Gastrocnemius medialis (tissue), 4 donors: ENCODE data around the gene IQGAP3. TPM values are rescaled to one million over a fixed set of nuclear protein-coding genes. Genes with fewer than 3 reads are reported as not detected.

Experiments used
- ATAC-seq, 2 donors: fragments of 150-250 bp; one replicate each; pipeline ENCODE4 v1.9.1; 2016
- DNase-seq, 2 donors: peaks; one replicate each; pipeline ENCODE4 v3.0.0-alpha.2; 2019
- H3K27ac ChIP-seq, 4 donors: fragments of 200-600 bp; sonication (generic); 1 replicate in 1 of 4; 2 replicates in 3 of 4; pipeline ENCODE4 v1.5.1; 2016 to 2018; ENCODE audit warnings: mild to moderate bottlenecking in 2 of 4, moderate library complexity in 1 of 4
- H3K27me3 ChIP-seq, 3 donors: fragments of 200-600 bp; sonication (generic) in 2 of 3; 1 replicate in 1 of 3; 2 replicates in 2 of 3; pipeline versions ENCODE4 v1.5.1 to v1.6.0; 2016 to 2019; ENCODE audit warnings: mild to moderate bottlenecking in 1 of 3, moderate library complexity in 1 of 3
- H3K36me3 ChIP-seq, 2 donors: fragments of 200-600 bp; sonication (generic) in 1 of 2; one replicate each; pipeline ENCODE4 v1.5.1; 2017 to 2018
- H3K4me1 ChIP-seq, 2 donors: fragments of 200-600 bp; sonication (generic) in 1 of 2; one replicate each; pipeline ENCODE4 v1.5.1; 2016 to 2017; ENCODE audit warnings: mild to moderate bottlenecking in 2 of 2
- H3K4me3 ChIP-seq, 4 donors: fragments of 200-600 bp; sonication (generic) in 3 of 4; 1 replicate in 1 of 4; 2 replicates in 3 of 4; pipeline ENCODE4 v1.5.1; 2016 to 2019; ENCODE audit warnings: mild to moderate bottlenecking in 2 of 4
- H3K9me3 ChIP-seq, 3 donors: fragments of 200-600 bp; sonication (generic) in 2 of 3; 1 replicate in 1 of 3; 2 replicates in 2 of 3; pipeline ENCODE4 v1.5.1; 2016 to 2019
- CTCF ChIP-seq, 5 experiments: fragments of 450-650 bp in 3 of 5; fragments of 200-600 bp in 2 of 5; sonication (generic) in 2 of 5; IDR thresholded peaks in 4 of 5; conservative IDR thresholded peaks in 1 of 5; 1 replicate in 4 of 5; 2 replicates in 1 of 5; pipeline ENCODE4 v1.5.1; 2016 to 2019; ENCODE audit warnings: antibody characterized with exemption in 5 of 5, mild to moderate bottlenecking in 3 of 5, moderate library complexity in 3 of 5
- POLR2A ChIP-seq, 2 donors: fragments of 450-650 bp; IDR thresholded peaks; one replicate each; pipeline ENCODE4 v1.6.1; 2017; ENCODE audit warnings: antibody characterized with exemption in 2 of 2, mild to moderate bottlenecking in 2 of 2, moderate library complexity in 2 of 2
- in situ Hi-C, 4 donors: fragments of 200-750 bp; cut with MboI; loops; one replicate each; pipeline versions ENCODE4 v1.15.0 to v1.8.0; 2017; ENCODE audit warnings: low sequenced_read_pairs in 4 of 4
- intact Hi-C: fragments of 100-400 bp; cut with DNase I; formaldehyde crosslinking; loops from one replicate; pipeline ENCODE4 v1.15.1; 2023; ENCODE audit warnings: low total_unique reads
- total RNA-seq, 4 donors: library from RNA; depleted of rRNA; stranded (reverse); fragments of >200 nt; gene quantifications; one replicate each; pipeline versions ENCODE4 v1.1.0 to v1.2.3, GENCODE V29; 2016

Gene IQGAP3
- total RNA-seq, 4 donors from 2014 or later = 0.20 to 0.55 TPM; not detected in 2

DNA sequence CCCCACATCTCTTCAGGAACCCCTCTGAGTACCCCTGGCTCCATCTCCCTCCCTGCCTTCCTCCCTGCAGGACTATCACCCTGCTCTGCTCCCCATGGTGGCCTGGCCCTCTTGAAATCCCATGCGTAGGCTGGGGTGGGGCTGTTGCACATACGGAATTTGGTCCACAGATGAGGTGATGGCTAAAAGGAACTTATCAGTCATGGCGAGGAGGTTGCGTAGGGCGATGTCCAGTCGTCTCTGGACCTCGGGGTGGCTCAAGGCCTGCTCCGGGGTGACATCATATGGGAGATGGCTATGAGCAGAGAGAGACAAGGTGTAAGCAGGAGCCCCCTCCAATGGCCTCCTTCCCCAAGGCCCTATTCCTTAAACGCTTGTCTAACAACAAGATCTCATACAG, 35.3 kb downstream of the IQGAP3 start:
- no peaks in the 10 kb centered on the region for H3K36me3 ChIP-seq
- no peak for TF ChIP-seq CTCF (IDR thresholded peaks at IDR 0.05 in 4 of 5, conservative IDR thresholded peaks at IDR 0.05 in 1 of 5)
- no peak for TF ChIP-seq POLR2A (IDR thresholded peaks at IDR 0.05)
- H3K4me1 ChIP-seq = peaks cover 0 to 6% of the 10 kb centered on the region in 2 donors
- H3K4me3 ChIP-seq = no peak overlapping the region
- no peaks in the 10 kb centered on the region for H3K9me3 ChIP-seq
- in situ Hi-C loops = no loop called here
- intact Hi-C loops = no loop called here
- no peak for DNase-seq
- no peak overlapping the region for H3K27ac ChIP-seq
- ATAC-seq = no peak
- H3K27me3 ChIP-seq = no peaks in the 10 kb centered on the region

- intact Hi-C loops (no loop called here), in situ Hi-C loops (no loop called here)
- no peak for TF ChIP-seq POLR2A (IDR thresholded peaks at IDR 0.05)
- Histone ChIP-seq H3K27me3 (no peaks in the 10 kb centered on the region), H3K9me3 (no peaks in the 10 kb centered on the region), H3K4me1 (peaks cover 0 to 6% of the 10 kb centered on the region in 2 donors), H3K4me3 (no peak overlapping the region), H3K36me3 (no peaks in the 10 kb centered on the region), H3K27ac (no peak overlapping the region)
- ATAC-seq (no peak), DNase-seq (peak in 1 of 2 donors; percentile 3)
These were observed 37.8 kb downstream of the IQGAP3 start for GRCh38 chr1:156534424-156535060.

DNA sequence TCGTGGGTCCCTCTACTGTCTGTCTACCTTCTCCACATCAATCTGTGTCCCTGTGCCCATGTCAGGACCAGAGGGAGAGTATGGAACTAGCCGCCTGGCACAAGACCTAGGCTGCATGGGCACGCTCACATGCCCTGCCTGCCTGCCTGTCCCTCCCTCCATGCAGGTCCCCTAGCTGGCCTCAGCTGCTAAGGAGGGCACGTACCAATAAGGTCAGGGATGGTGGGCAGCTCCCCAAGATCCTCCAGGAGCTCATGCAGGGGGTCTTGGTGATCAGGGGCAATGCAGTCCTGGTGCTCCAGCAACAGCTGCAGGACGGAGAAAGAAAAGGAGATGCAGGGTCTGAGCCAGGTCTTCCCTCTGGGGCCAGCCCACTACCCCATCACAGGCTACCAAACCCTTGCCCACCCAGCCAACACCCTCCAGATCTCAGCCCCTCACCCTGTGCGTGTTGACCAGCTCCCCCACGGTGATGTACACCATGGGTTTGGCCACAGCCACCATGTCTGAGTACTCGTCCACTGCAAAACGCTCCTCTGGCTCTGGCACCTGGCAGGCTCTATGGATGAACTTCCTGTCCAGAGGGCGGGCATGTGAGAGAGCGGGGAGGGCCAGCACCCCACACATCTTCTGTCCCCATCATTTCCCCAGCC, 38.7 kb downstream of the IQGAP3 start:
- in situ Hi-C loops (no loop called here), intact Hi-C loops (no loop called here)
- DNase-seq (peak in 1 of 2 donors; percentile 11), ATAC-seq (no peak)
- TF ChIP-seq CTCF (IDR thresholded peaks at IDR 0.05 in 4 of 5, conservative IDR thresholded peaks at IDR 0.05 in 1 of 5) = no peak
- TF ChIP-seq POLR2A (IDR thresholded peaks at IDR 0.05) = no peak
- Histone ChIP-seq H3K4me1 (peaks cover 0 to 6% of the 10 kb centered on the region in 2 donors), H3K4me3 (no peak overlapping the region), H3K27ac (no peak overlapping the region), H3K36me3 (no peaks in the 10 kb centered on the region), H3K27me3 (no peaks in the 10 kb centered on the region), H3K9me3 (no peaks in the 10 kb centered on the region)

- TF ChIP-seq CTCF (IDR thresholded peaks at IDR 0.05 in 4 of 5, conservative IDR thresholded peaks at IDR 0.05 in 1 of 5) = no peak
- TF ChIP-seq POLR2A (IDR thresholded peaks at IDR 0.05) = no peak
- Histone ChIP-seq H3K4me3 (no peak overlapping the region), H3K4me1 (peaks cover 0 to 6% of the 10 kb centered on the region in 2 donors), H3K27me3 (no peaks in the 10 kb centered on the region), H3K9me3 (no peaks in the 10 kb centered on the region), H3K27ac (peak overlapping the region in 1 of 4 donors; percentile 33), H3K36me3 (no peaks in the 10 kb centered on the region)
- ATAC-seq (peak in 1 of 2 donors; percentile 72), DNase-seq (peak in 1 of 2 donors; percentile 8)
- intact Hi-C loops = no loop called here
- in situ Hi-C loops = no loop called here
These were observed 40.0 kb downstream of the IQGAP3 start for GRCh38 chr1:156532374-156532773.

DNA sequence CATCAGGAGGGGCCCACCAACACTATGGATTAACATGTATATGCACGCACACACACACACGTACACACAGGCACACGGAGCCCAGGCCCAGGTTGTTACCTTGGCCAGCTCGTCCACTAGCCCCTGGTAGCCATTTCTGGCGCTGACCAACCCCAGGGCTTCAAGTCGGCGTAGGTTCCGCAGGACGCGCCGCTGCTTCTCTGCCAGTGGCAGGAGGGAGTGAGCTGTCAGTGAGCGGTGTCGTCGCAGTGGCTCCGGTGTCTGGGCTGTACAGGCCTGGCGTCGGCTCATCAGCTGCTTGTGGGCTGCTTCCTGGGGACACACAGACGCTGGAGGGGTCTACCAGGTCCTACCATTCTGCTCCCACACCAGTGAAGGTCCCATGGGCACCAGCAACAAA, 42.4 kb downstream of the IQGAP3 start:
- Histone ChIP-seq H3K27ac (no peak overlapping the region), H3K9me3 (no peaks in the 10 kb centered on the region), H3K4me3 (no peak overlapping the region), H3K36me3 (no peaks in the 10 kb centered on the region), H3K27me3 (no peaks in the 10 kb centered on the region), H3K4me1 (peaks cover 0 to 6% of the 10 kb centered on the region in 2 donors)
- intact Hi-C loops = no loop called here
- peak in 1 of 2 donors; percentile 10 for DNase-seq
- in situ Hi-C loops = no loop called here
- no peak for TF ChIP-seq POLR2A (IDR thresholded peaks at IDR 0.05)
- TF ChIP-seq CTCF (IDR thresholded peaks at IDR 0.05 in 4 of 5, conservative IDR thresholded peaks at IDR 0.05 in 1 of 5) = no peak
- ATAC-seq = no peak
